Common myeloid progenitor, CD34-positive (primary cell): ENCODE measurements around the gene ST7L.
A peak's percentile ranks its signal among the peaks of the same experiment; 100 is the strongest.

ENCODE experiments used
- CTCF ChIA-PET: fragments of 350-600 bp; sonication (Branson Sonifier 250); formaldehyde crosslinking; loops from one replicate; lab custom pipeline; 2021; ENCODE audit warnings: antibody characterized with exemption; lab: Charles Lee
- POLR2A ChIA-PET: fragments of 350-600 bp; sonication (Branson Sonifier 250); formaldehyde crosslinking; loops from one replicate; lab custom pipeline; 2021; ENCODE audit warnings: antibody characterized with exemption; lab: Charles Lee
- DNase-seq, 3 donors: peaks; one replicate each; pipeline versions ENCODE4 v3.0.0 to v3.0.0-alpha.2; 2013
- H3K27ac ChIP-seq, 2 experiments: 1 replicate in 1 of 2; 2 replicates in 1 of 2; pipeline ENCODE4 v1.7.0; 2013; ENCODE audit warnings: inconsistent platforms in 2 of 2, low read length in 2 of 2, mild to moderate bottlenecking in 2 of 2, low read depth in 1 of 2, moderate library complexity in 1 of 2; ENCODE audit not compliant: severe bottlenecking in 2 of 2, insufficient read depth in 1 of 2, poor library complexity in 1 of 2
- H3K27me3 ChIP-seq, 5 experiments: replicated peaks in 2 of 5; 1 replicate in 3 of 5; 2 replicates in 2 of 5; pipeline versions ENCODE4 v1.6.1 to v1.7.0; 2013; ENCODE audit warnings: low read length in 4 of 5, mild to moderate bottlenecking in 2 of 5, moderate library complexity in 2 of 5, inconsistent platforms in 1 of 5; ENCODE audit not compliant: insufficient read depth in 5 of 5, control insufficient read depth in 4 of 5
- H3K36me3 ChIP-seq, 4 experiments: 1 replicate in 2 of 4; 2 replicates in 2 of 4; pipeline versions ENCODE4 v1.6.1 to v1.7.0; 2013; ENCODE audit warnings: low read length in 3 of 4, control low read depth in 1 of 4, mild to moderate bottlenecking in 1 of 4; ENCODE audit not compliant: control insufficient read depth in 4 of 4, insufficient read depth in 4 of 4
- H3K4me1 ChIP-seq, 4 experiments: 1 replicate in 3 of 4; 2 replicates in 1 of 4; pipeline versions ENCODE4 v1.6.1 to v1.7.1; 2013; ENCODE audit warnings: low read length in 3 of 4, mild to moderate bottlenecking in 3 of 4, control low read depth in 1 of 4, inconsistent platforms in 1 of 4, moderate library complexity in 1 of 4; ENCODE audit not compliant: control insufficient read depth in 4 of 4, insufficient read depth in 4 of 4; ENCODE audit errors: control extremely low read depth in 1 of 4
- H3K4me3 ChIP-seq, 7 experiments: 1 replicate in 4 of 7; 2 replicates in 3 of 7; pipeline versions ENCODE4 v1.5.1 to v1.7.0; 2013; ENCODE audit warnings: mild to moderate bottlenecking in 7 of 7, low read length in 6 of 7, moderate library complexity in 6 of 7, inconsistent platforms in 2 of 7, low read depth in 2 of 7, control low read depth in 1 of 7; ENCODE audit not compliant: insufficient read depth in 4 of 7, control insufficient read depth in 1 of 7; ENCODE audit errors: extremely low read depth in 1 of 7
- H3K9me3 ChIP-seq, 5 experiments: 1 replicate in 4 of 5; 2 replicates in 1 of 5; pipeline versions ENCODE4 v1.6.1 to v1.7.1; 2013; ENCODE audit warnings: low read length in 4 of 5, mild to moderate bottlenecking in 2 of 5, inconsistent platforms in 1 of 5, low read depth in 1 of 5, moderate library complexity in 1 of 5; ENCODE audit not compliant: control insufficient read depth in 4 of 5, insufficient read depth in 2 of 5; ENCODE audit errors: control extremely low read depth in 1 of 5
- WGBS: methylation state at CpG from one replicate; pipeline ENCODE4 v1.1.5; 2013; ENCODE audit not compliant: insufficient coverage; 5-methylcytosine and 5-hydroxymethylcytosine counted together

The ST7L gene

DNA sequence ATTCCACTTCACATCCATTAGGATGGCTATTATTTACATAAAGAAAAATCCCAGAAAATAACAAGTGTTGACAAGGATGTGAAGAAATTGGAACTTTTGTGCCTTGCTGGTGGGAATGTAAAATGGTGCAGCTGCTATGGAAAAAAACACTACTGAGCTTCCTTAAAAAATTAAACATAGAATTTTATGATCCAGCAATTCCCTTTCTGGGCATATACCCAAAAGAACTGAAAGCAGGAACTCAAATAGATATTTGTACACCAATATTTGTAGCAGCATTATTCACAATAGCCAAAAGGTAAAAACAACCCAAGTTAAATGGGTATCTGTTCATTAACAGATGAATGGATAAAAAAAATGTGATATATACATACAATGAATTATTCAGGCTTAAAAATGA lies 64.5 kb downstream of the ST7L start:
- no peak overlapping the region for H3K4me3 ChIP-seq
- H3K36me3 ChIP-seq: peaks cover 0 to 5% (median 3%) of the 10 kb centered on the region in 4 experiments
- H3K27me3 ChIP-seq: no peaks in the 10 kb centered on the region
- H3K4me1 ChIP-seq: no peaks in the 10 kb centered on the region
- ChIA-PET CTCF (no interaction called here), POLR2A (no interaction called here)
- no peaks in the 10 kb centered on the region for H3K9me3 ChIP-seq
- DNase-seq: no peak
- no peak overlapping the region for H3K27ac ChIP-seq

DNA sequence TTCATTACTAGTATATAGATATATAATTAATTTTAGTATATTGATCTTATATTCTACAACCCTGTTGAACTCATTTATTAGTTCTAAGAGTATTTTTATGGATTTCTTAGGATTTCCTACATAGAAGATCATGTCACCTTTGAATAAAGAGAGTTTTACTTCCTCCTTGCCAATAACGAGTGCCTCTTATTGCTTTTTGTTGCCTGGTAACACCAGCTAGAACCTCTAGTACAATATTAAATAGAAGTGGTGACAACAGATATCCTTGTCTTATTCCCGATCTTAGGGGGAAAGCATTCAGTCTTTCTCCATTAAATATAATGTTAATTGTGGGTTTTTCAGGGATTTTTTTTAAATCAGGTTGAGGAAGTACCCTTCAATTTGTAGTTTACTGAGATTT lies 69.4 kb downstream of the ST7L start:
- Histone ChIP-seq H3K9me3 (no peaks in the 10 kb centered on the region), H3K36me3 (peaks cover 0 to 8% (median 1%) of the 10 kb centered on the region in 4 experiments), H3K4me3 (no peak overlapping the region), H3K4me1 (peaks cover 0 to 5% (median 0%) of the 10 kb centered on the region in 4 experiments), H3K27me3 (no peaks in the 10 kb centered on the region), H3K27ac (no peak overlapping the region)
- ChIA-PET POLR2A (no interaction called here), CTCF (interaction anchor here (1.3 kb wide), 1 partner anchor 12 kb away, joined by 3 read pairs; no protein-coding TSS in a partner anchor)
- WGBS: no CpG with 5 or more reads among the region's 2 CpGs
- peak in 1 of 3 donors; percentile 2 for DNase-seq

DNA sequence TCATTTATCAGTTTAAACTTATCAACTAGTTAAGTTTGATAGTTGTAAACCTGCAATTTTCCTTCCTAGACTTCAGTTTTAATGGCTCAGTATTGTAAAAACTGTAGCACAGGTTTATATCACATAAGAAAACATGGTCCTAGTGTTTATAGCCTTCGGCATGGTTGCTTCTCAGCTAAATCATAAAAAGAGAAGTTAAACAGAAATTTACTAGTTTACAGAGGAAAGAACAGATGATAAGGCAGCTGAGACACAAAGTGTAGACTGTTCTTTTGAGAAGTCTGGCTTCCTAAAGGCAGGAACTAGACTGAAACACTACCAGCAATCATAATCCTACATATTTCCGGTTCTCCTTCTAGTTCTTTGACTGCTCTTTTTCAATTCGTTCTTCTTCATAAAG lies 70.4 kb downstream of the ST7L start:
- peak; percentile 10 to 41 (median 31) for DNase-seq
- Histone ChIP-seq H3K36me3 (peaks cover 0 to 6% (median 0%) of the 10 kb centered on the region in 4 experiments), H3K27me3 (no peaks in the 10 kb centered on the region), H3K27ac (peak overlapping the region in 1 of 2 experiments; percentile 36), H3K4me1 (peaks cover 0 to 5% (median 0%) of the 10 kb centered on the region in 4 experiments), H3K9me3 (no peaks in the 10 kb centered on the region), H3K4me3 (no peak overlapping the region)
- WGBS: 20% methylated on average over 1 of the region's 3 CpGs
- CTCF ChIA-PET: interaction anchor here (1.3 kb wide), 1 partner anchor 13 kb away, joined by 3 read pairs; no protein-coding TSS in a partner anchor
- POLR2A ChIA-PET: interaction anchor here (0.6 kb wide), 1 partner anchor 58 kb away, joined by 3 read pairs; no protein-coding TSS in a partner anchor

DNA sequence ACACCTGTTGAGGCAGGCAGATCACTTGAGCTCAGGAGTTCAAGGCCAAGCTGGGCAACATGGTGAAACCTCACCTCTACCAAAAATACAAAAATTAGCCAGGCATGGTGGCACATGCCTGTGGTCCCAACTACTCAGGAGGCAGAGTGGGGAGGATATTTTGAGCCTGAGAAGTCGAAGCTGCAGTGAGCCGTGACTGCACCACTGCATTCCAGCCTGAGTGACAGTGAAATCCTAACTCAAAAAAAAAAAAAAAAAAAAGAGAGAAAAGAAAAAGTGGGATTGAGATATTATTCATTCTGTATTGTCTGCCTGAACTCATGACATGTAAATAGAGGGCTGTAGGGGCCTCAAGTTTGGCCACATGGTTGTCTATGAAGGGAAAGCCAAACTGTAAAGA lies 72.9 kb downstream of the ST7L start:
- H3K9me3 ChIP-seq: no peaks in the 10 kb centered on the region
- no peak overlapping the region for H3K27ac ChIP-seq
- H3K4me3 ChIP-seq: no peak overlapping the region
- peaks cover 0 to 9% (median 1%) of the 10 kb centered on the region in 4 experiments for H3K36me3 ChIP-seq
- no peaks in the 10 kb centered on the region for H3K27me3 ChIP-seq
- H3K4me1 ChIP-seq: peaks cover 0 to 5% (median 0%) of the 10 kb centered on the region in 4 experiments
- WGBS: no CpG with 5 or more reads among the region's 2 CpGs
- DNase-seq: no peak
- CTCF ChIA-PET: no interaction called here
- POLR2A ChIA-PET: no interaction called here

DNA sequence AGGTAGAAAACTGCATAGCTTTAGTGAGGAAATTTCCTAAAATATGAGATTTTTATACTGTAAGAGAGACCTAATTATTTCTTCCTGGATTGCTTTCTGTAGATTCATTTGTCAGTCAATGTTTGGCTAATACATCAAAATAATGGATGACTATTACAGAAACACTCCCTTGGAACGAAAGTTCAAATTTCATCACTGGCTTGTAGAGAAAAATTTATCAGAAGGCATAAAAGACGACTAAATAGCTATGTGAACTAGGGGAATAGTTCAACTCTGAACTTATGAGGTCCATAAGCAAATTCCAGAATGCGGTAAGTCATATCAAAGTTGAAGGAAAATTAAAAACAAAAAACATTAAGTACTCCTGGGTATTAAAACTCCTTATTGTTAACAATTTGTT lies 74.2 kb downstream of the ST7L start:
- WGBS: 100% methylated on average over 1 of the region's 3 CpGs
- no peaks in the 10 kb centered on the region for H3K9me3 ChIP-seq
- DNase-seq: no peak
- ChIA-PET CTCF (interaction anchor here (1.2 kb wide), 1 partner anchor 14 kb away, joined by 3 read pairs; no protein-coding TSS in a partner anchor), POLR2A (no interaction called here)
- peaks cover 0 to 17% (median 2%) of the 10 kb centered on the region in 4 experiments for H3K36me3 ChIP-seq
- peaks cover 0 to 5% (median 0%) of the 10 kb centered on the region in 4 experiments for H3K4me1 ChIP-seq
- no peaks in the 10 kb centered on the region for H3K27me3 ChIP-seq
- no peak overlapping the region for H3K4me3 ChIP-seq
- no peak overlapping the region for H3K27ac ChIP-seq

DNA sequence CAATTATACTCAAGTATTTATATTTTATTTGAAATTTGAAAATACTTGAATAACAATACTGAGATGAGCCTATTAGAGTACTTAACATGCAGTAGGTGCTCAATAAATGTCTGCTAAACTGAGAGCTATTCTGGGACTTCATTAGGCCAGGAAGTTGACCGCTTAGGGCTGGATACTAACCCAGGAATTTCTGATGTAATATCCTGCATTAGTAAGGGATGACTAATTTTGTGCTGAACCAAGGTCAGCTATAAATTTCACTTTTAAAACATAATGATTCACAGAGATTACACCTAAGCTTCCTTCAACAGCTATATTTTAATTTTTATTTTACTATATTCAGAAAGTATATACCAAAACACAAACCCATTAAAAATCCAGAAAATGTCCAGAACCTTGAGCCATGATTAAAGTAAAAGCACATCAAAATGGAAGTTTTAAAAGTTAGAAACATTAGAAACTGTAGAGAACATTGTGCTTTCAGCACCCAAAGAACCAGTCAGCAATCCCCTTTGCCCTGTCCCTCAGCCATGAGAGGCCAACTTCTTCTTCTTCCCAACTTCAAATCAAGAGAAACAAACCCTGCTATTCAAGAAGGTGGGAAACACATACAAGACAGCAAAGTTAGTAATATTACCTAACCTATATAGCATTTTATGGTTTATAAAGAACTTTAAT lies 74.8 kb downstream of the ST7L start:
- WGBS: no CpG with 5 or more reads among the region's 1 CpG
- H3K27me3 ChIP-seq: no peaks in the 10 kb centered on the region
- peaks cover 0 to 18% (median 2%) of the 10 kb centered on the region in 4 experiments for H3K36me3 ChIP-seq
- ChIA-PET CTCF (no interaction called here), POLR2A (no interaction called here)
- peaks cover 0 to 5% (median 0%) of the 10 kb centered on the region in 4 experiments for H3K4me1 ChIP-seq
- H3K9me3 ChIP-seq: no peaks in the 10 kb centered on the region
- no peak overlapping the region for H3K27ac ChIP-seq
- no peak for DNase-seq
- no peak overlapping the region for H3K4me3 ChIP-seq

DNA sequence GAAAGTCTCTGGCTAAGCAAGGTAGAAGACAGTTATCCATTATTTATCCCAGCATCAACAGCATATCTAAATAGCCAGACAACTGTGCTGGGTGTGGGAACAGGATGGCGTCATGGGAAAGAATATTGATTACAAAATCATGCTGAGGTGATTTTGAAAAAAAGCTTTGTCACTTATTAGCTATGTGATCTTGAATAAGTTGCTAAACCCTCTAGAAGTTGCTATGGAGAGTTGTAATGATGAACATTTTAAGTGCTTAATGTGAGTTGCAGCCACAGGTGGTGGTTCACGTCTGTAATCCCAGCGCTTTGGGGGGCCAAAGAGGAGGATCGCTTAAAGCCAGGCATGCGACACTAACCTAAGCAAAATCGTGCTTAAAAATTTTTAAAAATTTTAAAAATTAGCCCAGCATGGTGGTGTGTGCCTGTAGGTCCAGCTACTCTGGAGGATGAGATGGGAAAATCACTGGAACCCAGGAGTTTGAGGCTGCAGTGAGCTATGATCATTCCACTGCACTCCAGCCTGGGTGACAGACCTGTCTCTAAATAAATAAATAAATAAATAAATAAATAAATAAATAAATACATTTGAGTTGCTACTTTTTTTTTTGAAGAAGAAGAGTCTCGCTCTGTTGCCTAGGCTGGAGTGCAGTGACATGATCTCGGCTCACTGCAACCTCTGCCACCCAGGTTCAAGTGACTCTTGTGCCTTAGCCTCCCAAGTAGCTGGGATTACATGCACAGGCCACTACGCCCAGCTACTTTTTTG lies 76.6 kb downstream of the ST7L start:
- POLR2A ChIA-PET: no interaction called here
- no peak for DNase-seq
- H3K4me1 ChIP-seq: no peaks in the 10 kb centered on the region
- H3K9me3 ChIP-seq: no peaks in the 10 kb centered on the region
- H3K27ac ChIP-seq: no peak overlapping the region
- CTCF ChIA-PET: interaction anchor here (1.1 to 1.4 kb wide), 2 partner anchors 11 to 31 kb away, joined by 3 read pairs; no protein-coding TSS in a partner anchor
- H3K4me3 ChIP-seq: no peak overlapping the region
- no peaks in the 10 kb centered on the region for H3K27me3 ChIP-seq
- H3K36me3 ChIP-seq: peaks cover 0 to 19% (median 2%) of the 10 kb centered on the region in 4 experiments
- WGBS: 100% methylated on average over 2 of the region's 9 CpGs
